Stimulated activated CD8-positive, alpha-beta memory T cell treated with anti-CD3 and anti-CD28 coated beads, Interleukin-12 subunit alpha, Interleukin-12 subunit beta, amount 100 ng/mL, for 24 hours (primary cell): Measurements from ENCODE around the gene KCNC4.

ENCODE experiments used
- DNase-seq: peaks from one replicate; pipeline ENCODE4 v3.0.0-alpha.2; 2020; ENCODE audit errors: extremely low read depth

Gene KCNC4

GRCh38 chr1:110254604-110255391, 44.7 kb downstream of the KCNC4 start:
- no peak for DNase-seq

GRCh38 chr1:110255392-110255787, 45.3 kb downstream of the KCNC4 start:
- no peak for DNase-seq

- DNase-seq: no peak
These were observed 48.6 kb downstream of the KCNC4 start for GRCh38 chr1:110258734-110259133.

- DNase-seq: no peak
These were observed 49.7 kb downstream of the KCNC4 start for GRCh38 chr1:110259770-110260169.
